OCI-M2 (cell line): ENCODE results near the gene COPS7A.

ENCODE experiments used
- DNase-seq: peaks from one replicate; lab custom pipeline; 2025; ENCODE audit not compliant: unreplicated experiment; lab: John Stamatoyannopoulos, UW

COPS7A gene

DNA sequence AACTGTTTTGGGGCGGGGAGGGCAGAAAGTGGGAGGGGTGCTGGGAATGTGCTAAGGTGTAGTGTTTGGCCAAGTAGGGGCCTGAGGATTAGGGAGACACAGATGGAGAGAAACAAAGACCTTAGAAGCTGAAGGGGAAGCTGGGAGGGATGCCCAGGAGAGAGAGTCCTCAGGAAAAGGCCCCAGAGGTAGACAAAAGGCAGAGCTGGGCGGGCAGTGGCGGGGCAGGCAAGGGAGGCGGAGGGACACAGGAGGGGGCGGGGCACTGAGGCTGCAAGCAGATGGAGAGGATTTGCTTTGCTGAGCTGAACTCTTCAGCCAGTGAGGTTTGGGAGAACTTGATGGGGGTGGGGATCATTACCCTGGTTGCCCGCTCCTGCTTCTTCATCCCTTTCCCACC, 45.1 kb downstream of the COPS7A start:
- DNase-seq, result no peak

DNA sequence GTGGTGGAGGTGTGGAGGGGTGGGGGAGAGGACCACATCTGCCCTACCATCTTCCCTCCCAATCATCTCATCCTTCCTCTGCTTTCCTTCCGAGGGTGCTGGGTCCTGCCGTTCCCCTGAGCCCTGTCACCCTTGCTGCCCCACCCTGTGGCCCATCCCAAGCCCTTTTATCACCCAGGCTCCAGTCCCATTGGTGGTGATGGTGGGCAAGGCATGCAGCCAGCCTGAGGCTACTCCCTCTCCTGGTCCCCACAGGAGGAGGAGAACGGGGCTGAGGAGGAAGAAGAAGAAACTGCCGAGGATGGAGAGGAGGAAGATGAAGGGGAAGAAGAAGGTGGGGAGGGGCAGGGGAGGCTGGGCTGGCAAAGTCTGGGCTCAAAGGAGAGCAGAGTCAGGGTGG, 45.8 kb downstream of the COPS7A start:
- no peak for DNase-seq

DNA sequence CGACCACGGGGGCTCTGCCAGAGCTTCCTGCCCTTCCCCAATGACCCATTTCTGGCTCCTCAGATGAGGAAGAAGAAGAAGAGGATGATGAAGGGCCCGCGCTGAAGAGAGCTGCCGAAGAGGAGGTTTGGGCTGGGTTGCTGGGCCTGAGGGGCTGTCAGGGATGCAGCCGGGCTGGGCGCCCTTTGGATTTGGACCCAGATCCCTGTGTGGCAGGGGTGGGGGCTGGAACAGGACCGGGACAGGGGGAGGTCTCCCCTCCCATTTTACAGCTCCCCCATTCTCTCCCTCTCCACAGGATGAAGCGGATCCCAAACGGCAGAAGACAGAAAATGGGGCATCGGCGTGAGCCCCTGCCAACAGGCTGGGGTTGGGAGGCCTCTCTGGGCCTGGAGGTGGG, 46.2 kb downstream of the COPS7A start:
- no peak for DNase-seq

DNA sequence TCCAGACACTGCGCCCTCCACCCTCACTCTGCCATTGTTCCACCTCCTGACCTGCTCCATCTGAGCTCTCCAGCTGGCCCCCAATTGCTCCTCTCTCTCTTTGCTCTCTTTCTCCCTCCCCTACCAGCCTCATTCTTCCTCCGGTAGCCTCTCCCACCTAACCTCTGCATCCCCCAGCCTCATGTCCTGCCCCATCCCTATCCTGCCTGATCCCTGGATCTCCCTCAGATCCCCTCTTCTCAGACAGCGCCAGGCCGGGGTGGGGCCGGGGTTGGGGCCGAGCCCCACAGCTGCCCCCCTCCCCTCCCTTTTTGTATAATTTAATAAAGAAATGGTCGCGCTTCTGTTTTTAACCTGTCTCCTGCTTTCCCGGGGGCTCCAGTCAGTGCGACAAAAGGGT, 46.8 kb downstream of the COPS7A start:
- DNase-seq, result no peak

DNA sequence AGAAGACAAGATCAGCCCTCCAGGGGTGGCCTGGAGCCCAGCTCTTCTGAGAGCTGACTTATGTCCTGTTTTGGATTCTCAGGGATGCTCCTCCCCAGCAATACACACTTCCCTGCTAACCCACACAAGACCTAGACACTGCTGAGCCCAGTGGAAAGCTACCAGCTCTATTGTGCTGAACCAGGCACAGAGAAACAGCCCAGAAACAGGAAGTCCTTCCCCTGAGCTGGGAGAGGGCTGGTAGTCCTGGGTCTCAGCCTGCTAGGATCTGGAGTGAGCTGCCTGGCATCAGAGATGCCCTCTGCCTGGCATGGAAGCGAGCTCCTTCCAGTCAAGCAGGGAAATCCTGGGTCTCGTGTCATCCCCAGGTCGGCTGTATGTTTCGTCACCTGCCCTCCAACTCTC, 47.2 kb downstream of the COPS7A start:
- DNase-seq, result no peak

DNA sequence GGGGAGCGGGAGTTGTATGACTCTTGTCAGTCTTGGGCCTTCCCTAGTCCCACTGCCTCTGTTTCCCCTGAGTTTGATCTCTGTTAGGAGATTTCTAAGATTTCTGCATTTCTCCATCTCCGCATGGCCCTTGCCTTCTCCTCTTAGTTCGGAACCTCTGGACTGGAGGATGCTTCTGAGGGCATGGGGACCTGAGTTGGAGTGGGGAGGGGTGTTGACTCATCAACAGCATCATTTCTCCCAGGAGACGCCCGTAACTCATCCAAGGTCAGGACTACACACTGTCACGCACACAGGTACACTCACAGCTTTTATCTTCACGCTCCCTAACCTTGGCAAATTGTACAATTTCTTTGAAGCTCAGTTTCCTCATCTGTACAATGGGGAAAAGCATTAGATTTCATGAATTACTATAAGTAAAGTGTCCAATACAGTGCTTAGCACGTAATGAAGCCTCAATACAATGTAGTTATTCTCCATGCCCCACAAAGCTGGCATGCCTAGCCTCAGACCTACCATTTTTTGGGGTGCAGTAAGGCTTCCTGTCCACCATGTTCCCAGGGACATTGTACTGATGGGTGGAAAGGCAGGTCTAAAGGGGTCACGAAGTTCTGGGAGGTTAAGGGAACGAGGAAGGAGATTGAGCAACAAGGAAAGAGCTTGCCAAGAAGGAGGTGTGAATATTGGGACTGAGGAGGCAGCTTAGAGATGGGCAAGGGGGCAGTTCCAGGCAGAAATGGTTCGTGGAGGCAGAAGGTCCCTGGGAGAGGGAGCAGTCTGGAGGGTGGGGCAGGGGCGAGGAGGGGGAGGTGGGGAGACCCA, 47.9 kb downstream of the COPS7A start:
- no peak for DNase-seq

DNA sequence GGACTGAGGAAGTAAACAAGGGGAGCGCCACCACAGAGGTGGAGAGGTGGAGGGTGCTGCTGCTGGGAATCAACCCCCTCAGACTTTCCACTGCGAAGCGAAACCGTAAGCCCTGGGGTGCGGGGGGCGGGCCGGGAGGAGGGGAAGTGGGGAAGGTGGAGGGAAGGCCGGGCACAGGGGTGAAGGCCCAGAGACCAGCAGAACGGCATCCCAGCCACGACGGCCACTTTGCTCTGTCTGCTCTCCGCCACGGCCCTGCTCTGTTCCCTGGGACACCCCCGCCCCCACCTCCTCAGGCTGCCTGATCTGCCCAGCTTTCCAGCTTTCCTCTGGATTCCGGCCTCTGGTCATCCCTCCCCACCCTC, 48.5 kb downstream of the COPS7A start, which contains the start of gene LAG3:
Gene LAG3, plus strand, starts transcription at position 190 of the 365 bp plus-strand sequence. CDS start 333 bp downstream, outside the sequence.
- DNase-seq, result no peak

DNA sequence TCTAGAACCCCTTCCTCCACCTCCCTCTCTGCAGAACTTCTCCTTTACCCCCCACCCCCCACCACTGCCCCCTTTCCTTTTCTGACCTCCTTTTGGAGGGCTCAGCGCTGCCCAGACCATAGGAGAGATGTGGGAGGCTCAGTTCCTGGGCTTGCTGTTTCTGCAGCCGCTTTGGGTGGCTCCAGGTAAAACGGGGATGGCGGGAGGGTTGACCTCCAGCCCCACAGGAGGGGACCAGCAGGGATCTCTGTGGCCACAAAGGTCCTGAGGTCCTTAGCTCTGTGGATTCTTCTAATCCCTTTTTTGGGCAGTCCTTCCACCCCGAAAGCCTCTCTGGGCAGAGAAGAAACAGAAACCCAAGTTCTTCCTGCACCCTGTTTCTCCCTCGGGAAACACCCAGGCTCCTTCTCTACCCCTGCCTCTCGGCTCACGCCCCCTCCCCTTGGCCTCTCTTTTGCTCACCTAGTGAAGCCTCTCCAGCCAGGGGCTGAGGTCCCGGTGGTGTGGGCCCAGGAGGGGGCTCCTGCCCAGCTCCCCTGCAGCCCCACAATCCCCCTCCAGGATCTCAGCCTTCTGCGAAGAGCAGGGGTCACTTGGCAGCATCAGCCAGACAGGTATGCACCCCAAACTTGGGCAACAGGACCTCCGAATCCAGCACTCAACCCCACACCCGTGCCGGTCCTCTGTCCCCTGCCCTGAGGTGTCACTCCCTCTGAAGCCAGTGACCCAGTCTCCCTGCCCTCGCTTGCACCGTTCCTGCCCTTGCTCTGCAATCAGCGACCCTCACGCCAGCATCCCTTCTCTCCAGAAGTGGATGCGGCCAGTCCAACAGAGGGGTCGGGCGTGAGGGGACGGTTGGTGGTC, 49.1 kb downstream of the COPS7A start:
- DNase-seq, result no peak

DNA sequence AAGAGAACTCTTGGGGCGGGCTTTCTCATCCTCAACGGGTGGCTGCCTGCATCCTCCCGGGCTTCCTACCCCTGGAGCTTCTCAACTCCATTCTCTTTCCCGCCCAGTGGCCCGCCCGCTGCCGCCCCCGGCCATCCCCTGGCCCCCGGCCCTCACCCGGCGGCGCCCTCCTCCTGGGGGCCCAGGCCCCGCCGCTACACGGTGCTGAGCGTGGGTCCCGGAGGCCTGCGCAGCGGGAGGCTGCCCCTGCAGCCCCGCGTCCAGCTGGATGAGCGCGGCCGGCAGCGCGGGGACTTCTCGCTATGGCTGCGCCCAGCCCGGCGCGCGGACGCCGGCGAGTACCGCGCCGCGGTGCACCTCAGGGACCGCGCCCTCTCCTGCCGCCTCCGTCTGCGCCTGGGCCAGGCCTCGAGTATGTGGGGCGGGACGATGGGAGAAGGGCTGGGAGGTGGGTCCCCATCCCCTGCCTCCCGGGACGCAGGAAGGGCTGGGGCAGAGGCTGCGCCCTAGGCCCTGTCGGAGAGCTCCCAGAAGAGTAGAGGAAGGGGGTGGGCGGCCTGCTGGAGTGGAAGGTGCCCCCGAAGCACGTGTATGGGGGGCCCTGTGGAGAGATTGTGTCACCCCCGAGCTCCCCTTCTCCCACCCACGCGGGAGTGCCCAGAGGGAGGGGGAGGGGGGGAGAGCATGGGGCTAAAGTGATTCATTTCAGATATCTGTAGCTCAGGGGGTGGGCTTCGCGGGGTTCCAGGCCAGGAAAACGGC, 49.9 kb downstream of the COPS7A start:
- no peak for DNase-seq

DNA sequence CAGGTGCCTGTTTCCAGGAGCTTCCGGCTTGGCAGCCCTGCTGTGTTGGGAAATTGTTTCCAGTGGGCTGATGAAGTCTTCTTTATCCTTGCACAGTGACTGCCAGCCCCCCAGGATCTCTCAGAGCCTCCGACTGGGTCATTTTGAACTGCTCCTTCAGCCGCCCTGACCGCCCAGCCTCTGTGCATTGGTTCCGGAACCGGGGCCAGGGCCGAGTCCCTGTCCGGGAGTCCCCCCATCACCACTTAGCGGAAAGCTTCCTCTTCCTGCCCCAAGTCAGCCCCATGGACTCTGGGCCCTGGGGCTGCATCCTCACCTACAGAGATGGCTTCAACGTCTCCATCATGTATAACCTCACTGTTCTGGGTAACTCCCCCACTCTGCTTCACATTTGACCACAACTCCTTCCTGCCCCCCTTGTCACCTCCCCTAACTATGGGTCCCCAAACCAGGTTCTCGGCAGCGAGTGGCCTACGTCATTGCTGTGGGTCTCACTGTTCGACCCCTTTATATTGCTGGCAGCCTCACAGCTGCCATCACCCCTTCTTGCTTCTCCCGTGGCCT, 50.7 kb downstream of the COPS7A start:
- DNase-seq, result no peak

DNA sequence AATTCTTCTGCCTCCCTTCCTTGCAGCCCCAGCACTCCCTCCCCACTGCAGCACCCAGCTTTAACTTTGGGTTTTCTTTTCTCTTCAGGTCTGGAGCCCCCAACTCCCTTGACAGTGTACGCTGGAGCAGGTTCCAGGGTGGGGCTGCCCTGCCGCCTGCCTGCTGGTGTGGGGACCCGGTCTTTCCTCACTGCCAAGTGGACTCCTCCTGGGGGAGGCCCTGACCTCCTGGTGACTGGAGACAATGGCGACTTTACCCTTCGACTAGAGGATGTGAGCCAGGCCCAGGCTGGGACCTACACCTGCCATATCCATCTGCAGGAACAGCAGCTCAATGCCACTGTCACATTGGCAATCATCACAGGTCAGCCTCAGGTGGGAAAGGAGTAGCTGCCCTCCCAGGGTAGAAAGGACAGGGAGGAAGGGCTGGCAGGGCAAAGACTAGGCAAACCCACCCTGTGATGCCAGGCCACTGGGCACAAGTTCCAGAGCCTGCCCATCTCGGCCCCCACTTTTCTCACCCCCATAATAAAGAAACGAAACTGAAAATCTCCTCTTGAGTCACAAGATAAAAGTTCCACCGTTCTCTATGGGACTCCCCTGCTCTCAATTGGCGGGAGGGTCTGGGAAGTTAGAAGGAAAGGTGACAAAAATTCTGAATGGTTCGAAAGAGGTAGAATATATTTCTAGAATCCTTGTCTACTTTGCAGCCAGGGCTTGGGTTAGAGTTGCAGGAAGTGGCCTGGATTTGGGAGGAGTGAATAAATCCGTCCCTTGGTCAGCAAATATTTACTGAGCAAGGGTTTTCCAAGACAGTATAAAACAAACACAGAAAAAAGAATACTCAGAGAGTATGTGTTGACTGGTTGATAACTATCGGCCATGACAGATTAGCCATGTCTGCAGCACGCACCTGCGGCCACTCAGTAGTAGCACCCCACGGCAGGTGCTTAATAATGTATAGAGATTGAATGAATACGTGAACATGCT, 51.6 kb downstream of the COPS7A start:
- DNase-seq, result no peak

DNA sequence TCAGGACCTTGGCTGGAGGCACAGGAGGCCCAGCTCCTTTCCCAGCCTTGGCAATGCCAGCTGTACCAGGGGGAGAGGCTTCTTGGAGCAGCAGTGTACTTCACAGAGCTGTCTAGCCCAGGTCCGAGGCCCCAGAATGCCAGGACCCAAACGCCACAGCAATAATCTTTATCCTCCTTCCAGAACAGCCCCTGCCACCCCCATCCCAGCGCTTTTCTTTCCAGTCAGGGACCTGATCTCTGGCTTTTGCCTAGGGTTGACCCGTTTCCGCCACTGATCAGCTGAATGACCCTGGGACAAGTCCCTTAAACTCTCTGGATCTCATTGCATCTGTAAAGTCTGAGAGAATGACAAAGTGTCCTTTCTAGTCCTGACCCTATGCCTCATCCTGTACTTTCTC, 53.5 kb downstream of the COPS7A start:
- no peak for DNase-seq

DNA sequence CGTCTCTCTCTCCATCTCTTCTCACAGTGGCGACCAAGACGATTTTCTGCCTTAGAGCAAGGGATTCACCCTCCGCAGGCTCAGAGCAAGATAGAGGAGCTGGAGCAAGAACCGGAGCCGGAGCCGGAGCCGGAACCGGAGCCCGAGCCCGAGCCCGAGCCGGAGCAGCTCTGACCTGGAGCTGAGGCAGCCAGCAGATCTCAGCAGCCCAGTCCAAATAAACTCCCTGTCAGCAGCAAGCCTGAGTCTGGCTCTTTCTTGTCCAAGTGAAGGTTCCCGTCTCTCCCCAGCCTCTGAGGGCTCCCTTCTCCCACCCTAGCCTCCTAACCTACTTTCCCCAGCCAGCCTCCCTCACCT, 54.3 kb downstream of the COPS7A start:
- DNase-seq, result no peak

DNA sequence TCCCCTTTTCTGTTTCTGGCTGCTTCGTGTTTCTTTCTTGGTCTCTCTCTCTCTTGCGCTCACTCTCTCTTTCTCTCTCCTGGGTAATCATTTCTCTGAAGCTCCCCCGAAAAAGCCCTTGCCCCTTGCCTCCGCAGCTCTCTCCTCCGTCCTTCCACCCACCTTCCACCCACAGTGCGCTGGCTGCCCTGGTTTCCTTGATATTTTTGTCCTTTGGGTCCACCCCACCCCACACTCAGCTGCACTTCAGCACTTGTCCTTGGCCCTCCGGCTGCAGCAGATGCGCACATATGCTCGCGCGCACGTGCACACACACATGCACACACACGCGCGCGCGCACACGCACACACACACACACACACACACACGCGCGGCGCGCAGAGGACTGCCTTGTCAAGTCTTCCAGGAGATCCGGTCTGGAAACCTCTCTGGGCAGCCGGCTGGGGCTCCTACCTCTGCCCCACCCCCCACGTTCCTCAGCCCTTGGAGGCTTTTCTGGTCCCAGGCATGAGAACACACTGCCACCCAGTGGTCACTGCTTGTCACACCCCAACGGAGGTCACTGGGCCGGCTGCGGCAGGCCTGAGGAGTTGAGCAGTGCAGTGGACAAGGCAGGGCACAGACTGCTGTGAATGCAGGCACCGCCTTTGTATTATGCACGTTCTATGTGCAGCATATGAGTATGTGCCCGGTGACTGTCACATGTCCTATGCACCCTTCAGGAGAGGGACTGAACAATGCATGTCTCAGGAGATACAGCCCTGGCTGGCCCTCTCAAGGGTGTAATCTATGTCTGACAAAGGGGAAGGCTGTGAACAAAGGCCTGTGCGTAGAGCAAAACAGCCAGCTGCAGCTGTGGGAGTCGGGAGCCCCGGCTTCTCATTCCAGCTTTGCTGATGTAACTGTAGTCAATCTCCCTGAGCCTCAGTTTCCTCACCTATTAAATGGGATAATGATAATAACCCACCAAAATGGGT, 55.0 kb downstream of the COPS7A start:
- peak; percentile 62 for DNase-seq

DNA sequence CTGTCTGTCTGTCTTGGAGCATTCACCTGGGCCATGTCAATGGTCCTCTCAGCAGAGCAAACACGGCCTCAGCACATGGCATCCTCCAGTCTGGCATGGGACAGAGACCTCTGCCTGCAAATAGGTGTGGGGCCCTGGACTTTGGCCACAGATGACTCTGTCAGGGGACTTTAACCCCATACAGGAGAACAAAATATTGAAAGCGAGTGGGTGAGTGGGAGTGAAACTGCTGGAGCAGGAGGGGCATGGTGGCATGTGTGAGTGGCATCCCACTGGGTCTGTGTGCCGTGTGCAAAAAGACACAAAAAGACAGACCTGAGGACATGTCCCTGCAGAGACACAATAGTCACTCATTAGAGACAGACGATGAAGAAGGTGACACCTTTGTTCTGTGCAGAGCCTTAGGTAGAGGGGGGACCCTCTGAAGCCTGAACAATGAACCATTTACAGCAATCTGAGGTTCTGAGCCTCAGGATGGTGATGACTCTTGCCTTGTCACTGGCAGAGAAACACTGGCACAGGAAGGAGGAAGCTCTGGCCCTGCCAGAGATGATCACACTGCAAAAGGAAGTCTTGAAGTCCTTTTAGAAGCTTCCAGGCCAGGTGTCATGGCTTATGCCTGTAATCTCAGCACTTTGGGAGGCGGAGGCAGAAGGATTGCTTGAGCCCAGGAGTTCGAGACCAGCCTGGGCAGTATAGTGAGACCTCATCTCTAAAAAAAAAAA, 56.0 kb downstream of the COPS7A start:
- DNase-seq, result no peak

DNA sequence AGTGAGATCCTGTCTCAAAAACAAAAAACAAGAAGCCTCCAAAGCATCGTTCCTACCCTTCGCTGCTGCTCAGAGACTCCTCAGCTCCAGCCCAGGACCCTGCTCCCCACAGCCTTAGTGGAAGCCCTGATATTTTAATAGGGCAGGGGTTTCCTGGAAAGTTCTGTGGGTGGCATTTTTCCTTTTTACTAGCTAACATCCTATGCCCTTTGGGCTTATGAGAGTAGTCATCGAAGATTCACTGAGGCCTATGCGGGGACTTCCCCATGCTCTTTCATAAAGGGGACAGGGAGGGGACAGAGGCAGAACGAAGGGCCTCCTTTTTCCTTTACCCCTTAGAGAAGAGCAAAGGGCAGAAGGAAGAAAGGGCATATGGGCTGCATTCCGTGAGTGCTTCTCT, 56.7 kb downstream of the COPS7A start:
- no peak for DNase-seq
